Liver (tissue), 9 donors: ENCODE results near the gene F12. TPM values are rescaled to one million over a fixed set of nuclear protein-coding genes. Genes with fewer than 3 reads are reported as not detected.
"Not testable (repeated sequence)": the region's sequence is repeated elsewhere in the genome, so short reads cannot be mapped to it uniquely, and the experiment has no call there.

Experiments
- DNase-seq: peaks from one replicate; pipeline ENCODE4 v3.0.0-alpha.2; 2017; ENCODE audit warnings: low spot score
- H3K27ac ChIP-seq, 2 donors: one replicate each; pipeline ENCODE4 v1.7.0; 2013; ENCODE audit warnings: inconsistent platforms in 2 of 2, low read length in 2 of 2, control low read depth in 1 of 2, low read depth in 1 of 2, mild to moderate bottlenecking in 1 of 2
- H3K27me3 ChIP-seq, 4 donors: one replicate each; pipeline versions ENCODE4 v1.6.1 to v1.7.0; 2013; ENCODE audit warnings: low read length in 3 of 4, inconsistent platforms in 1 of 4, mild to moderate bottlenecking in 1 of 4, moderate library complexity in 1 of 4; ENCODE audit not compliant: control insufficient read depth in 4 of 4, insufficient read depth in 4 of 4
- H3K36me3 ChIP-seq, 4 donors: one replicate each; pipeline versions ENCODE4 v1.6.1 to v1.7.0; 2013; ENCODE audit warnings: low read length in 3 of 4, mild to moderate bottlenecking in 3 of 4, low read depth in 1 of 4, moderate library complexity in 1 of 4; ENCODE audit not compliant: control insufficient read depth in 4 of 4, insufficient read depth in 3 of 4
- H3K4me1 ChIP-seq, 4 donors: one replicate each; pipeline versions ENCODE4 v1.6.1 to v1.7.0; 2013; ENCODE audit warnings: low read length in 3 of 4, mild to moderate bottlenecking in 3 of 4, moderate library complexity in 1 of 4; ENCODE audit not compliant: control insufficient read depth in 4 of 4, insufficient read depth in 4 of 4
- H3K4me3 ChIP-seq, 3 donors: one replicate each; pipeline versions ENCODE4 v1.6.1 to v1.7.0; 2013; ENCODE audit warnings: low read length in 3 of 3, control low read depth in 1 of 3, low read depth in 1 of 3, mild to moderate bottlenecking in 1 of 3
- H3K9ac ChIP-seq, 2 donors: one replicate each; pipeline ENCODE4 v1.7.0; 2013; ENCODE audit warnings: low read length in 2 of 2, mild to moderate bottlenecking in 2 of 2, moderate library complexity in 2 of 2, control low read depth in 1 of 2, low read depth in 1 of 2
- H3K9me3 ChIP-seq, 4 donors: one replicate each; pipeline versions ENCODE4 v1.6.1 to v1.7.0; 2013; ENCODE audit warnings: low read length in 3 of 4; ENCODE audit not compliant: control insufficient read depth in 4 of 4
- ATF3 ChIP-seq: IDR thresholded peaks from 2 replicates; pipeline ENCODE4 v1.6.1; 2016; ENCODE audit warnings: antibody characterized with exemption
- CTCF ChIP-seq: fragments of 150-350 bp; IDR thresholded peaks from 2 replicates; pipeline ENCODE4 v1.5.1; 2017; ENCODE audit warnings: improper control_type of control experiment, low read depth, low read length; ENCODE audit not compliant: missing input control
- EGR1 ChIP-seq, 2 donors: IDR thresholded peaks; 2 replicates each; pipeline ENCODE4 v1.6.1; 2016 to 2018; ENCODE audit warnings: antibody characterized with exemption in 2 of 2, low read depth in 2 of 2
- FOXA1 ChIP-seq: IDR thresholded peaks from 2 replicates; pipeline ENCODE4 v1.6.1; 2016; ENCODE audit warnings: antibody characterized with exemption
- FOXA2 ChIP-seq: IDR thresholded peaks from 2 replicates; pipeline ENCODE4 v1.6.1; 2016; ENCODE audit warnings: antibody characterized with exemption
- GABPA ChIP-seq, 2 donors: IDR thresholded peaks in 1 of 2; conservative IDR thresholded peaks in 1 of 2; 2 replicates each; pipeline ENCODE4 v1.6.1; 2016; ENCODE audit warnings: antibody characterized with exemption in 2 of 2, mild to moderate bottlenecking in 1 of 2, moderate library complexity in 1 of 2
- HNF4A ChIP-seq, 2 donors: conservative IDR thresholded peaks; 2 replicates each; pipeline ENCODE4 v1.6.1; 2016; ENCODE audit warnings: antibody characterized with exemption in 2 of 2, mild to moderate bottlenecking in 2 of 2
- HNF4G ChIP-seq: IDR thresholded peaks from 2 replicates; pipeline ENCODE4 v1.6.1; 2016; ENCODE audit warnings: antibody characterized with exemption
- JUND ChIP-seq, 2 donors: IDR thresholded peaks; 2 replicates each; pipeline ENCODE4 v1.6.1; 2016; ENCODE audit warnings: antibody characterized with exemption in 2 of 2
- NR2F2 ChIP-seq: IDR thresholded peaks from 2 replicates; pipeline ENCODE4 v1.6.1; 2016; ENCODE audit warnings: antibody characterized with exemption
- RAD21 ChIP-seq, 2 donors: IDR thresholded peaks; 2 replicates each; pipeline ENCODE4 v1.6.1; 2016; ENCODE audit warnings: antibody characterized with exemption in 2 of 2, mild to moderate bottlenecking in 2 of 2
- REST ChIP-seq: IDR thresholded peaks from 2 replicates; pipeline ENCODE4 v1.6.1; 2016; ENCODE audit warnings: antibody characterized with exemption, mild to moderate bottlenecking
- RXRA ChIP-seq, 2 donors: IDR thresholded peaks; 2 replicates each; pipeline ENCODE4 v1.6.1; 2017 to 2018; ENCODE audit warnings: antibody characterized with exemption in 2 of 2, mild to moderate bottlenecking in 1 of 2
- SP1 ChIP-seq: IDR thresholded peaks from 2 replicates; pipeline ENCODE4 v1.6.1; 2018; ENCODE audit warnings: antibody characterized with exemption, mild to moderate bottlenecking
- TAF1 ChIP-seq: conservative IDR thresholded peaks from 2 replicates; pipeline ENCODE4 v1.6.1; 2016; ENCODE audit warnings: antibody characterized with exemption, mild to moderate bottlenecking
- YY1 ChIP-seq: IDR thresholded peaks from 2 replicates; pipeline ENCODE4 v1.6.1; 2016; ENCODE audit warnings: antibody characterized with exemption, mild to moderate bottlenecking
- WGBS: extraction: QIAGEN DNeasy Blood & Tissue Kit; methylation state at CpG from one replicate; pipeline ENCODE4 v1.1.7; 2013; 5-methylcytosine and 5-hydroxymethylcytosine counted together
- polyA plus RNA-seq, 2 donors: library from polyadenylated mRNA; stranded (reverse) in 1 of 2; unstranded in 1 of 2; fragments of 200-250 nt in 1 of 2; fragments of >200 nt in 1 of 2; fragmentation: Nextera tagmentation in 1 of 2; extraction: Ambion mirVana in 1 of 2; gene quantifications; one replicate each; pipeline versions ENCODE4 v1.2.1 to v1.2.3, GENCODE V29; 2013 to 2015
- total RNA-seq, 2 donors: library from RNA; depleted of rRNA; stranded (reverse); fragments of >200 nt; gene quantifications; one replicate each; pipeline ENCODE4 v1.2.3, GENCODE V29; 2014
- TF ChIP-seq, protein P1 (sequence below): IDR thresholded peaks from 2 replicates; pipeline ENCODE4 v1.6.1; 2016; ENCODE audit warnings: antibody characterized with exemption
- TF ChIP-seq, protein P2 (sequence below): IDR thresholded peaks from 2 replicates; pipeline ENCODE4 v1.6.1; 2016; ENCODE audit warnings: antibody characterized with exemption
- donor health status: healthy.
- donor health status: healthy.
- donor health status: healthy.
- donor health status: healthy.
- donor health status: healthy.

F12 gene
- total and polyA plus RNA-seq, 4 donors, result 27.7 to 328 (median 275) TPM

- DNase-seq, result peak; percentile 30
- H3K27me3 ChIP-seq, result no peaks in the 10 kb centered on the region
- peaks cover 23 to 73% (median 65%) of the 10 kb centered on the region in 4 donors for H3K4me1 ChIP-seq
- H3K9me3 ChIP-seq, result no peaks in the 10 kb centered on the region
- no peak overlapping the region for H3K4me3 ChIP-seq
- H3K36me3 ChIP-seq, result no peaks in the 10 kb centered on the region
- TF ChIP-seq YY1, result no peak
- no peak for TF ChIP-seq EGR1 (IDR thresholded peaks at IDR 0.05; ENCODE audit: low read depth in 2 of 2)
- TF ChIP-seq NR2F2, result no peak
- TF ChIP-seq JUND (IDR thresholded peaks at IDR 0.05), result no peak
- TF ChIP-seq RXRA (IDR thresholded peaks at IDR 0.05), result no peak
- TF ChIP-seq GABPA (IDR thresholded peaks at IDR 0.05 in 1 of 2, conservative IDR thresholded peaks at IDR 0.05 in 1 of 2), result no peak
- no peak for TF ChIP-seq ATF3
- TF ChIP-seq RAD21 (IDR thresholded peaks at IDR 0.05), result no peak
- no peak for TF ChIP-seq SP1
- TF ChIP-seq TAF1, result no peak
- TF ChIP-seq HNF4A (conservative IDR thresholded peaks at IDR 0.05), result no peak
- H3K27ac ChIP-seq, result peak overlapping the region; percentile 78 to 89
- no peak overlapping the region for H3K9ac ChIP-seq
- 72% methylated on average over 8 of the region's 8 CpGs for WGBS
These were observed 47.1 kb downstream of the F12 start for GRCh38 chr5:177362292-177362609.

DNA sequence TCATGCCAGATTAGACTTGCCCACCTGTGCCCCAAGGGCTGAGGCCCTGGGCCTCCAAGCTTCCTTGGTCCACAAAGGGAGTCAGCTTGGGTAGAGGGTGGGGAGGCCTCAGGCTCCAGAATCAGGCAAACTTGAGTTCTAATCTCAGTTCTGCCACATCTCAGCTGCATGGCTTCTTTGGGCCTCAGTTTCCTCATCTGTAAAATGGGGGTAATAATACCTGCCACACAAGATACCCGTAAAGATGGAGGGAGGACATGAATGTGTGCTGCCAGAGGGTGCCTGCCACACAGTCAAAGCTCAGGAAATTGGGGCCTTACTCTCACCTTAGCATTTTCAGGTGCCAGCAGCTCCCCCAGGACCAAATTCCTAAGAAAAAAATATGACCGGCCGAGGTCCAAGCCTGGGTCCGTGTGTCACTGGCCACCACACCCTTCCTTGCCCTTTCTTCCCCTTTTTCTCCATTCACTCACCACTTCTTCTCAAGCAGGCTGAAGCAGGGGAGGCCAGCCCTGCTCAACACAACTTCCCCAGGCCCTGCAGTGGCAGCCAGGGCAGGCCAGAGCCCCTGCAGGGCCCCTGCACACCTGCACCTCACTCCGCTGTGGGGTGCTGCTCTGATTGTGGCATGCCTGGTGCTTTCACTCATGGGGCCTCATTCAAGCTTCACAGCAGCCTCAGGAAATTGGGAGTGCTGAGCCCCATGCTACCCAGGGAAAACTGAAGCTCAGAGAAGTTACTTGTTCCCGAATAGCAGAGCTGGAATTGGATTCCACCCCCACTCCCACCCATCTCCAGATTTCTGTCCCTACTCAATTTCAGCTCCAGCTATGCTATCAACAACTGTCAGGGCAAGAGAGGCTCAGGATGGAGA lies 47.7 kb downstream of the F12 start:
- Histone ChIP-seq H3K4me1 (peaks cover 22 to 78% (median 68%) of the 10 kb centered on the region in 4 donors), H3K27me3 (no peaks in the 10 kb centered on the region), H3K36me3 (no peaks in the 10 kb centered on the region), H3K9ac (no peak overlapping the region), H3K4me3 (no peak overlapping the region), H3K9me3 (no peaks in the 10 kb centered on the region), H3K27ac (peak overlapping the region; percentile 78 to 89)
- 74% methylated on average over 6 of the region's 6 CpGs for WGBS
- TF ChIP-seq EGR1 (IDR thresholded peaks at IDR 0.05; ENCODE audit: low read depth in 2 of 2), result no peak
- no peak for TF ChIP-seq RXRA (IDR thresholded peaks at IDR 0.05)
- no peak for TF ChIP-seq ATF3
- no peak for TF ChIP-seq SP1
- no peak for TF ChIP-seq CTCF
- no peak for TF ChIP-seq YY1
- no peak for TF ChIP-seq NR2F2
- TF ChIP-seq, protein P1, sequence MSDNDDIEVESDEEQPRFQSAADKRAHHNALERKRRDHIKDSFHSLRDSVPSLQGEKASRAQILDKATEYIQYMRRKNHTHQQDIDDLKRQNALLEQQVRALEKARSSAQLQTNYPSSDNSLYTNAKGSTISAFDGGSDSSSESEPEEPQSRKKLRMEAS, result no peak
- TF ChIP-seq FOXA2, result no peak
- no peak for TF ChIP-seq HNF4G
- TF ChIP-seq, protein P2, sequence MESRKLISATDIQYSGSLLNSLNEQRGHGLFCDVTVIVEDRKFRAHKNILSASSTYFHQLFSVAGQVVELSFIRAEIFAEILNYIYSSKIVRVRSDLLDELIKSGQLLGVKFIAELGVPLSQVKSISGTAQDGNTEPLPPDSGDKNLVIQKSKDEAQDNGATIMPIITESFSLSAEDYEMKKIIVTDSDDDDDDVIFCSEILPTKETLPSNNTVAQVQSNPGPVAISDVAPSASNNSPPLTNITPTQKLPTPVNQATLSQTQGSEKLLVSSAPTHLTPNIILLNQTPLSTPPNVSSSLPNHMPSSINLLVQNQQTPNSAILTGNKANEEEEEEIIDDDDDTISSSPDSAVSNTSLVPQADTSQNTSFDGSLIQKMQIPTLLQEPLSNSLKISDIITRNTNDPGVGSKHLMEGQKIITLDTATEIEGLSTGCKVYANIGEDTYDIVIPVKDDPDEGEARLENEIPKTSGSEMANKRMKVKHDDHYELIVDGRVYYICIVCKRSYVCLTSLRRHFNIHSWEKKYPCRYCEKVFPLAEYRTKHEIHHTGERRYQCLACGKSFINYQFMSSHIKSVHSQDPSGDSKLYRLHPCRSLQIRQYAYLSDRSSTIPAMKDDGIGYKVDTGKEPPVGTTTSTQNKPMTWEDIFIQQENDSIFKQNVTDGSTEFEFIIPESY, result no peak
- TF ChIP-seq FOXA1, result no peak
- no peak for TF ChIP-seq REST
- no peak for TF ChIP-seq HNF4A (conservative IDR thresholded peaks at IDR 0.05)
- TF ChIP-seq TAF1, result no peak
- DNase-seq, result peak; percentile 29

- 90% methylated on average over 7 of the region's 7 CpGs for WGBS
- H3K9me3 ChIP-seq, H3K27ac ChIP-seq, H3K9ac ChIP-seq, H3K4me3 ChIP-seq, H3K27me3 ChIP-seq, H3K36me3 ChIP-seq: not testable (repeated sequence)
- peak; percentile 26 for DNase-seq
- peaks cover 17 to 73% (median 63%) of the 10 kb centered on the region in 4 donors for H3K4me1 ChIP-seq
These were observed 48.6 kb downstream of the F12 start for GRCh38 chr5:177360740-177361139.
